HG03060 (cell line): ENCODE results near the gene CCDC71L.

Experiments
- ATAC-seq: cut with Tn5 transposase; IDR thresholded peaks from one replicate; pipeline ENCODE4 v1.9.1; 2021; ENCODE audit warnings: low read depth, moderate number of reproducible peaks; ENCODE audit not compliant: unreplicated experiment

Gene CCDC71L

DNA sequence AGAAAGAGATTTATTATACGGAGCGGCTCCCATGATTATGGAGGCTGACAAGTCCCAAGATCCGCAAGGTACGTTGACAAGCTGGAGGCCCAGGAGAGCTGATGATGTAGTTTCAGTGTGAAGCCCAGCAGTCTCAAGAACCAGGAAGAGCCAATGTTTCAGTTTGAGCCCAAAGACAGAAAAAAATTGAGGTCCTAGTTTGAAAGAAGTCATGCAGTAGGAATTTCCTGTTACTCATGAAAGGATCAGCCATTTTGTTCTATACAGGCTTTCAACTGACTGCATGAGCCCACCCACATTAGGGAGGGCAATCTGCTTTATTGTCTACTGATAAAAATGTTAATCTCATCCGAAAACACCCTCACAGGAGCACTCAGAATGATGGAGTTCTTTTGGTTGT lies 51.5 kb downstream of the CCDC71L start:
- no peak for ATAC-seq

DNA sequence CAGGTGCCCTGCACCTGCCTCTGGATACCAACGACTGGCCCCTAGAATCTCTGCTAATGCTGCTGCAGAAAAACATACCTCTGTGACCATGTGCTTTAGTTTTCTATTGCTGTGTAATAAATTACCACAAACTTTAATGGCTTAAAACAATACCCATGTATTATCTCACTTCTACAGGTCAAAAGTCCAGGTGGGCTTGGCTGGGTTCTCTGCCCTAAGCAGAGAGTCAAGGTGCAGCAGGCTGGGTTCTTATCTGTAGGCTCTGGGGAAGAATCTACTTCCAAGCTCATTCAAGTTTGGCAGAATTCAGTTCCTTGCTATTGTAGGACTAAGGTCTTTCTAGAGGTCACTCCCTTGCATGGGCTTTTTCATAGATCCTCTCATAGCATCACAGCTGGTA lies 52.3 kb downstream of the CCDC71L start:
- ATAC-seq, result no peak
